Endothelial cell of umbilical vein (primary cell): ENCODE data around the gene GPSM1. TPM values are rescaled to one million over a fixed set of nuclear protein-coding genes. Genes with fewer than 3 reads are reported as not detected.

Experiments used
- BruUV-seq: library from RNA; stranded (reverse); fragments of 400-500 nt; replicated peaks from 2 replicates; lab custom pipeline; 2021; lab: Mats Ljungman, UMichigan
- CTCF ChIA-PET: fragments of 300-600, 350-600 bp; sonication (Branson Sonifier 250); formaldehyde crosslinking; loops from one replicate; lab custom pipeline; 2021; ENCODE audit warnings: antibody characterized with exemption, inconsistent platforms; lab: Charles Lee
- POLR2A ChIA-PET: fragments of 300-600, 350-600 bp; sonication (Branson Sonifier 250); formaldehyde crosslinking; loops from one replicate; lab custom pipeline; 2021; ENCODE audit warnings: antibody characterized with exemption, inconsistent platforms; lab: Charles Lee
- DNase-seq: peaks from one replicate; pipeline ENCODE4 v3.0.0-alpha.2; 2011; ENCODE audit warnings: low read depth, low spot score
- FAIRE-seq: peaks from 2 replicates; lab custom pipeline; 2011; peaks lifted over from hg19 to GRCh38; lab: Jason Lieb, UNC
- H2AFZ ChIP-seq: 2 replicates; pipeline ENCODE4 v1.6.0; 2012; ENCODE audit warnings: low read depth, low read length, control low read depth, inconsistent platforms
- H3K27ac ChIP-seq: 2 replicates; pipeline ENCODE4 v1.5.1; 2011; ENCODE audit warnings: low read depth, mild to moderate bottlenecking, control low read depth, low read length, moderate library complexity; ENCODE audit not compliant: insufficient read depth
- H3K27me3 ChIP-seq, 2 experiments: 2 replicates each; pipeline versions ENCODE4 v1.6.0 to v1.6.1; 2011; ENCODE audit warnings: low read length in 2 of 2, mixed read lengths in 1 of 2; ENCODE audit not compliant: control insufficient read depth in 2 of 2, insufficient read depth in 2 of 2
- H3K36me3 ChIP-seq, 2 experiments: 2 replicates in 1 of 2; 3 replicates in 1 of 2; pipeline ENCODE4 v1.5.1; 2011; ENCODE audit warnings: low read length in 2 of 2, mild to moderate bottlenecking in 1 of 2, moderate library complexity in 1 of 2; ENCODE audit not compliant: control insufficient read depth in 2 of 2, insufficient read depth in 2 of 2; ENCODE audit errors: extremely low read depth in 1 of 2
- H3K4me1 ChIP-seq: 3 replicates; pipeline ENCODE4 v1.5.1; 2011; ENCODE audit warnings: mild to moderate bottlenecking, low read length; ENCODE audit not compliant: control insufficient read depth, insufficient read depth; ENCODE audit errors: extremely low read depth
- H3K4me2 ChIP-seq: 2 replicates; pipeline ENCODE4 v1.6.1; 2011; ENCODE audit warnings: low read length, control low read depth, mixed read lengths; ENCODE audit not compliant: insufficient read depth
- H3K4me3 ChIP-seq, 3 experiments: fragments of 200-600 bp in 1 of 3; sonication (generic), shearing (Covaris generic) in 1 of 3; replicated peaks in 1 of 3; 2 replicates each; pipeline ENCODE4 v1.5.1; 2011 to 2016; ENCODE audit warnings: control low read depth in 3 of 3, low read length in 3 of 3, mild to moderate bottlenecking in 2 of 3, inconsistent platforms in 1 of 3, low read depth in 1 of 3, moderate library complexity in 1 of 3; ENCODE audit not compliant: insufficient read depth in 1 of 3
- H3K79me2 ChIP-seq: 2 replicates; pipeline ENCODE4 v1.6.0; 2012; ENCODE audit warnings: low read length, inconsistent platforms; ENCODE audit not compliant: control insufficient read depth, insufficient read depth
- H3K9ac ChIP-seq: replicated peaks from 2 replicates; pipeline ENCODE3; 2011; ENCODE audit warnings: low read length, control low read depth; ENCODE audit not compliant: insufficient read depth; ENCODE audit errors: extremely low read depth
- H3K9me1 ChIP-seq: replicated peaks from 3 replicates; pipeline ENCODE4 v1.6.0; 2011; ENCODE audit warnings: mild to moderate bottlenecking, low read length; ENCODE audit not compliant: control insufficient read depth, insufficient read depth; ENCODE audit errors: extremely low read depth
- H3K9me3 ChIP-seq: replicated peaks from 2 replicates; pipeline ENCODE4 v1.5.1; 2012; ENCODE audit warnings: low read length, inconsistent platforms; ENCODE audit not compliant: control insufficient read depth, insufficient read depth
- H4K20me1 ChIP-seq: replicated peaks from 2 replicates; pipeline ENCODE3; 2011; ENCODE audit warnings: mild to moderate bottlenecking, low read length; ENCODE audit not compliant: control insufficient read depth, insufficient read depth; ENCODE audit errors: extremely low read depth
- CTCF ChIP-seq, 2 donors: IDR thresholded peaks; 1 replicate in 1 of 2; 2 replicates in 1 of 2; pipeline ENCODE4 v1.5.1; 2011; ENCODE audit warnings: low read length in 2 of 2, mild to moderate bottlenecking in 2 of 2, moderate library complexity in 2 of 2, control low read depth in 1 of 2, inconsistent platforms in 1 of 2, low read depth in 1 of 2; ENCODE audit not compliant: insufficient read depth in 1 of 2; ENCODE audit errors: extremely low read depth in 1 of 2
- EZH2 ChIP-seq: IDR thresholded peaks from 2 replicates; pipeline ENCODE4 v1.6.1; 2012; ENCODE audit warnings: borderline replicate concordance, low read depth, mild to moderate bottlenecking, moderate library complexity, low read length, inconsistent platforms; ENCODE audit not compliant: severe bottlenecking
- FOS ChIP-seq: IDR thresholded peaks from 2 replicates; pipeline ENCODE4 v1.6.1; 2011; ENCODE audit warnings: mild to moderate bottlenecking, low read length, moderate library complexity, borderline replicate concordance; ENCODE audit not compliant: insufficient read depth
- GATA2 ChIP-seq: IDR thresholded peaks from 2 replicates; pipeline ENCODE4 v1.7.0; 2011; ENCODE audit warnings: low read depth, mild to moderate bottlenecking, moderate library complexity, mixed read lengths, low read length; ENCODE audit not compliant: insufficient read length, insufficient read depth
- JUN ChIP-seq: IDR thresholded peaks from 2 replicates; pipeline ENCODE4 v1.6.1; 2011; ENCODE audit warnings: borderline replicate concordance, low read depth; ENCODE audit not compliant: insufficient read length, insufficient read depth
- MAX ChIP-seq: IDR thresholded peaks from 2 replicates; pipeline ENCODE4 v1.6.1; 2011; ENCODE audit not compliant: insufficient read depth, insufficient read length
- MYC ChIP-seq: IDR thresholded peaks from one replicate; pipeline ENCODE4 v1.6.1; 2011; ENCODE audit warnings: mild to moderate bottlenecking, low read depth, low read length
- POLR2A ChIP-seq: IDR thresholded peaks from 2 replicates; pipeline ENCODE4 v1.6.1; 2012; ENCODE audit warnings: low read depth, mild to moderate bottlenecking, control low read depth, low read length
- POLR2AphosphoS5 ChIP-seq: IDR thresholded peaks from 2 replicates; pipeline ENCODE4 v1.6.1; 2012; ENCODE audit warnings: low read depth, mild to moderate bottlenecking, control low read depth, low read length, moderate library complexity; ENCODE audit not compliant: insufficient read depth
- dilution Hi-C: fragments of 300-500 bp; cut with MboI; formaldehyde crosslinking; loops from one replicate; pipeline ENCODE4 v1.15.0; 2019; ENCODE audit warnings: low sequenced_read_pairs; ENCODE audit not compliant: extremely low pct_ligation_motif_present
- intact Hi-C: fragments of 100-400 bp; cut with micrococcal nuclease; formaldehyde crosslinking; loops from one replicate; pipeline ENCODE4 v1.10.0; 2022
- polyA plus RNA-seq, 4 experiments: library from polyadenylated mRNA; depleted of rRNA in 3 of 4; stranded (reverse) in 3 of 4; unstranded in 1 of 4; fragments of >200 nt; gene quantifications; 2 replicates each; pipeline versions ENCODE4 v1.2.1 to v1.2.3, GENCODE V29; 2011 to 2012; ENCODE audit warnings: missing spikeins in 1 of 4
- total RNA-seq: library from RNA; stranded (reverse); gene quantifications from 2 replicates; pipeline ENCODE4 v1.2.3, GENCODE V29; 2021

Gene GPSM1
- total and polyA plus RNA-seq, 2 donors (not counting 3 experiments of a cell fraction or from before 2014, with no cell fraction given): 34.6 to 47.1 TPM

GRCh38 chr9:136401173-136401922 lies 74.0 kb downstream of the GPSM1 start:
- DNase-seq (no peak), FAIRE-seq (no peak)
- Histone ChIP-seq H3K79me2 (peaks cover 22% of the 10 kb centered on the region), H2AFZ (no peak overlapping the region), H3K9me1 (no peaks in the 10 kb centered on the region), H3K27ac (no peak overlapping the region), H3K27me3 (no peaks in the 10 kb centered on the region), H3K9me3 (no peaks in the 10 kb centered on the region), H4K20me1 (no peaks in the 10 kb centered on the region), H3K4me1 (peaks cover 10% of the 10 kb centered on the region), H3K4me3 (no peak overlapping the region), H3K9ac (no peak overlapping the region), H3K4me2 (no peak overlapping the region), H3K36me3 (peaks cover 0 to 32% of the 10 kb centered on the region in 2 experiments)
- BruUV-seq: no TSS peak
- dilution Hi-C loops: no loop called here
- intact Hi-C loops: no loop called here
- ChIA-PET POLR2A (interaction anchor here (0.6 to 0.8 kb wide), 2 partner anchors 48 to 238 kb away, joined by 3 to 4 read pairs; no protein-coding TSS in a partner anchor), CTCF (interaction anchor here (1.1 to 2.9 kb wide), 8 partner anchors 8 to 230 kb away, joined by 3 to 22 read pairs (median 6); partner anchors contain the start of genes DNLZ, ENTR1 and PMPCA)
- TF ChIP-seq GATA2: no peak
- no peak for TF ChIP-seq CTCF (IDR thresholded peaks at IDR 0.05; ENCODE audit: extremely low read depth in 1 of 2, insufficient read depth in 1 of 2, low read depth in 1 of 2, low read length in 2 of 2)
- TF ChIP-seq MYC: no peak
- no peak for TF ChIP-seq MAX
- TF ChIP-seq JUN: no peak
- no peak for TF ChIP-seq POLR2AphosphoS5
- no peak for TF ChIP-seq EZH2
- TF ChIP-seq FOS: no peak
- TF ChIP-seq POLR2A: no peak
